DOHH2 (cell line): Measurements from ENCODE around the gene SHQ1.

Experiments used
- H3F3A ChIP-seq: fragments of 200-600 bp; sonication (generic), shearing (Covaris generic); 2 replicates; pipeline ENCODE4 v1.6.0; 2016; ENCODE audit warnings: antibody characterized with exemption, mild to moderate bottlenecking; ENCODE audit not compliant: control insufficient read depth, insufficient read depth
- H3K27ac ChIP-seq: fragments of 200-600 bp; sonication (generic); 2 replicates; pipeline ENCODE4 v1.5.1; 2014; ENCODE audit warnings: low read depth, mild to moderate bottlenecking, low read length, moderate library complexity
- H3K27me3 ChIP-seq: fragments of 200-600 bp; sonication (generic); 2 replicates; pipeline ENCODE4 v1.6.1; 2014; ENCODE audit warnings: mild to moderate bottlenecking, low read length, mixed read lengths; ENCODE audit not compliant: control insufficient read depth
- H3K36me3 ChIP-seq: fragments of 200-600 bp; sonication (generic); 2 replicates; pipeline ENCODE4 v1.6.1; 2014; ENCODE audit warnings: mild to moderate bottlenecking, low read length, moderate library complexity, mixed read lengths; ENCODE audit not compliant: control insufficient read depth
- H3K4me1 ChIP-seq: fragments of 200-600 bp; sonication (generic); 2 replicates; pipeline ENCODE4 v1.6.1; 2014; ENCODE audit warnings: mild to moderate bottlenecking, low read length, mixed read lengths; ENCODE audit not compliant: control insufficient read depth
- H3K4me2 ChIP-seq: fragments of 200-600 bp; sonication (generic); 2 replicates; pipeline ENCODE4 v1.6.0; 2014; ENCODE audit warnings: mild to moderate bottlenecking, low read length, moderate library complexity
- H3K4me3 ChIP-seq: fragments of 200-600 bp; sonication (generic); 2 replicates; pipeline ENCODE4 v1.5.1; 2014; ENCODE audit warnings: mild to moderate bottlenecking, low read length, mixed read lengths
- H3K79me2 ChIP-seq: fragments of 200-600 bp; sonication (generic); 2 replicates; pipeline ENCODE4 v1.6.1; 2014; ENCODE audit warnings: mild to moderate bottlenecking, low read length, mixed read lengths; ENCODE audit not compliant: control insufficient read depth
- H3K9me2 ChIP-seq: fragments of 200-600 bp; sonication (generic); replicated peaks from 2 replicates; pipeline ENCODE4 v1.6.1; 2014; ENCODE audit warnings: mild to moderate bottlenecking, low read length, mixed read lengths; ENCODE audit not compliant: control insufficient read depth
- H3K9me3 ChIP-seq: fragments of 200-600 bp; sonication (generic); 2 replicates; pipeline ENCODE4 v1.6.1; 2014; ENCODE audit warnings: antibody characterized with exemption, low read length, mixed read lengths; ENCODE audit not compliant: control insufficient read depth, insufficient read depth
- H4K20me1 ChIP-seq: fragments of 200-600 bp; sonication (generic); 2 replicates; pipeline ENCODE4 v1.6.0; 2014; ENCODE audit warnings: low read depth, mild to moderate bottlenecking, antibody characterized with exemption, low read length, moderate library complexity; ENCODE audit not compliant: control insufficient read depth, insufficient read depth
- EZH2phosphoT487 ChIP-seq: fragments of 200-600 bp; sonication (generic); IDR thresholded peaks from 2 replicates; pipeline ENCODE4 v1.6.1; 2017; ENCODE audit warnings: borderline replicate concordance, mild to moderate bottlenecking, antibody characterized with exemption, low read length, moderate library complexity, mixed read lengths
- TF ChIP-seq, protein P1 (sequence below): fragments of 200-600 bp; sonication (generic); IDR thresholded peaks from one replicate; pipeline ENCODE4 v1.5.1; 2014; ENCODE audit warnings: antibody characterized with exemption, mild to moderate bottlenecking, low read depth, low read length; ENCODE audit not compliant: poor library complexity, severe bottlenecking

SHQ1 gene

DNA sequence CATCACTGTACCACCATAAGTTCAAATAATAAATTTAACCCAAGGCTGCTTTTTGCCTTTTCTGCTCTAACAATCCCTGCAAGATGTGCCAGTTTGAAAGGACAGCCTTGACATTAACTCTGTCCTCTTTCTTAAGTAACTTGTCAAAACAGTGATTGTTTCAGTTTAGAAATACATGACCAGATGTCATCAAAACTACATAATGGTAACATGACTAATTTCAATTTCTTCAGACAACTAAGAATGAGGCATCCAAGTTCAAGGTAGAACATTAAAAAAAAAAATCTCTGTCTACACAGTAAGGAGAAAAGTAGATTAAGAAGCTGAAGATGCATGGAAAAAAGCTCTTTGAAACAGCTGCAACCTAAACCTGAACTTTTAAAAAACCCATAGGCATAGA is 47.4 kb downstream of the SHQ1 start:
- no peaks in the 10 kb centered on the region for H3K9me2 ChIP-seq
- no peaks in the 10 kb centered on the region for H3K79me2 ChIP-seq
- no peaks in the 10 kb centered on the region for H4K20me1 ChIP-seq
- peaks cover 3% of the 10 kb centered on the region; the same call in 1 of the 2 replicates for H3K36me3 ChIP-seq
- H3K4me2 ChIP-seq: 0 out of 2 replicates have a peak overlapping the region, but pooled peaks have one; percentile 20
- H3K4me1 ChIP-seq: peaks cover 14% of the 10 kb centered on the region
- no peaks in the 10 kb centered on the region for H3K27me3 ChIP-seq
- no peaks in the 10 kb centered on the region for H3K9me3 ChIP-seq
- H3K4me3 ChIP-seq: no peak overlapping the region
- no peak for TF ChIP-seq EZH2phosphoT487
- TF ChIP-seq, protein P1, sequence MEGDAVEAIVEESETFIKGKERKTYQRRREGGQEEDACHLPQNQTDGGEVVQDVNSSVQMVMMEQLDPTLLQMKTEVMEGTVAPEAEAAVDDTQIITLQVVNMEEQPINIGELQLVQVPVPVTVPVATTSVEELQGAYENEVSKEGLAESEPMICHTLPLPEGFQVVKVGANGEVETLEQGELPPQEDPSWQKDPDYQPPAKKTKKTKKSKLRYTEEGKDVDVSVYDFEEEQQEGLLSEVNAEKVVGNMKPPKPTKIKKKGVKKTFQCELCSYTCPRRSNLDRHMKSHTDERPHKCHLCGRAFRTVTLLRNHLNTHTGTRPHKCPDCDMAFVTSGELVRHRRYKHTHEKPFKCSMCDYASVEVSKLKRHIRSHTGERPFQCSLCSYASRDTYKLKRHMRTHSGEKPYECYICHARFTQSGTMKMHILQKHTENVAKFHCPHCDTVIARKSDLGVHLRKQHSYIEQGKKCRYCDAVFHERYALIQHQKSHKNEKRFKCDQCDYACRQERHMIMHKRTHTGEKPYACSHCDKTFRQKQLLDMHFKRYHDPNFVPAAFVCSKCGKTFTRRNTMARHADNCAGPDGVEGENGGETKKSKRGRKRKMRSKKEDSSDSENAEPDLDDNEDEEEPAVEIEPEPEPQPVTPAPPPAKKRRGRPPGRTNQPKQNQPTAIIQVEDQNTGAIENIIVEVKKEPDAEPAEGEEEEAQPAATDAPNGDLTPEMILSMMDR: no peak
- no peak overlapping the region for H3K27ac ChIP-seq
- no peaks in the 10 kb centered on the region for H3F3A ChIP-seq

DNA sequence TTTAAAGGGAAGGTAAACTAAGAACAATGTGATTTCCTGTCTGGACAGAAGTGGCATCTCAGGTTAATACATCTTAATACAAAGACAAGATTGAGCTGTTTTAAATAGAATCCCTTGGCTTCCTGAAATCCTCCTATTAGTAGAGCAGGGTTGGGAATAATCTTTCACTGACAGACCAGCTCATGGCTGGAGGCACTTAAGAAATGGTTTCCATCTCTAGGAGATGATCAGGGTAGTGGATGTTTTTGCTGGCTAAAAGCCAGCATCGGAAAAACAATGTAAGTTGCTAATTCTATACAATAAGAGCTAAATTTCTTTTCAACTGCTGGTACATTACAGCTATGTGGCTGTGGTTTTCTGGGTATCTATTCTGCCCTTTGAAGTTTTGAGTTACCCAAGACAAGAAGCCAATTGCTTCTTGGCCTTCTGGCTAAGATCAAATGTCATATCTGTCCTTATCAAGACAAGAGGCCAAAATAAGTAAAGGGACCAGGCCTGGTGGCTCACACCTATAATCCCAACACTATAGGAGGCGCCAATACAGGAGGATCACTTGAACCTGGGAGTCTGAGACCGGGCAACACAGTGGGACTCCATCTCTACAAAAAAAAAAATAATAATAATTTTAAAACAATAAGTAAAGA is 49.6 kb downstream of the SHQ1 start:
- Histone ChIP-seq H3K9me3 (no peaks in the 10 kb centered on the region), H3K9me2 (no peaks in the 10 kb centered on the region), H4K20me1 (no peaks in the 10 kb centered on the region), H3K4me3 (no peak overlapping the region), H3K27ac (no peak overlapping the region), H3K36me3 (peaks cover 3% of the 10 kb centered on the region; the same call in 1 of the 2 replicates), H3K27me3 (no peaks in the 10 kb centered on the region), H3K4me1 (peaks cover 14% of the 10 kb centered on the region), H3K79me2 (no peaks in the 10 kb centered on the region), H3F3A (no peaks in the 10 kb centered on the region), H3K4me2 (no peak overlapping the region)
- TF ChIP-seq EZH2phosphoT487: no peak

DNA sequence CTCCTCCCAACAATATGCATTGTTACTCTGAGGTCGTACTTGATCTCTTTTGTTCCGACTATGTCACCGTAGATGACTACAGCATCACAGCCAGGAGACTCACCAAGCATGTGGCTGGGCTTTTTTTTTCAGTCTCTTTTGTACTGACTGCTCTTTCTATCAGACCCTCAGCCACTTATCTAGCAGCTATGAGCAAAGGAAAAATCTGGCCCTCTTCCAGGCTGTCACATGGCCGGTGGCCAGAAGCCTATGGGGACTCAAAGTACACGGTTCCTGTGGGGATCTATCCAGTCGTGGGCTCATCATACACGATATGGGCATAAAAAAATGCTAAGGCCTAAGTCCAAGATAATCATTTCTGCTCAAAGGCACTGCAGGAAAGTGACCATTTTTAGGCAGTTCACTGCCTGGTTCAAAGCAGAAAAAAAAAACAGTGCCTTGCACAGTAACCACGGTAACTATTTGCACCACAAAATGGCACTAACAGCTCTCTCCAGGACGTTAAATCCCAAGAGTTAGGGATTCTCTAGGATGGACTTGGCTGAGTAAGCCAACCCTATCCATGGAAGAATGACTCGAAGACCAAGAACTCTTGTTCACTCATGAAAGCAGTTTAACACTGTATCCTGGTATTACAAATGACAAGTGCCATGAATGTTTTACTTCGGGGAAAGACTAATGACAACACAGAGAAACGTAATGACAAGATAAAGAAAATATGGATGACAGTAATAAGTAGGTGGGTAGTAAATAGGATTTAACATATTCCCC is 50.3 kb downstream of the SHQ1 start:
- no peak overlapping the region for H3K4me3 ChIP-seq
- TF ChIP-seq EZH2phosphoT487: no peak
- TF ChIP-seq, protein P1: no peak
- no peaks in the 10 kb centered on the region for H4K20me1 ChIP-seq
- H3K4me2 ChIP-seq: no peak overlapping the region
- no peaks in the 10 kb centered on the region for H3K79me2 ChIP-seq
- no peaks in the 10 kb centered on the region for H3K9me2 ChIP-seq
- no peaks in the 10 kb centered on the region for H3K9me3 ChIP-seq
- H3K4me1 ChIP-seq: peaks cover 14% of the 10 kb centered on the region
- H3F3A ChIP-seq: no peaks in the 10 kb centered on the region
- no peaks in the 10 kb centered on the region for H3K27me3 ChIP-seq
- peaks cover 3% of the 10 kb centered on the region; the same call in 1 of the 2 replicates for H3K36me3 ChIP-seq
- H3K27ac ChIP-seq: no peak overlapping the region

DNA sequence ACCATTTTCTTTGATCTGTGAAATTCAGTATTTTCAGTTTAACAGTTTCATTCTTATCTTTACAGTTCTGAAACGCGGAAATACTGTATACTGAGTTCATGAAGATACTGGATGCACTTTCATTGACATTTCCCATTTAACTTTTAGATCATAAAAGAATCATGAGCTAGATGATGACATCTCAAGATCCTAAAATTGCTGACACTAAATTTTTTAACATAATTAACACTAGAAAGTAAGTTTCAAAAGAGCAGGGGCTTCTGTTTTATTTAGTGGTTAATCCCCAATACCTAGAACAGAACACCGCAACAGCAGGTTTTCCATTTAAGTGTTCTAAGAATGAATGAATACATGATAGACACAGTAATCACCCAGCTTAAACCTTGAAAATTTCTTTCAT is 54.2 kb downstream of the SHQ1 start:
- TF ChIP-seq, protein P1: no peak
- TF ChIP-seq EZH2phosphoT487: no peak
- no peak overlapping the region for H3K27ac ChIP-seq
- no peak overlapping the region for H3K4me3 ChIP-seq
- no peak overlapping the region for H3K4me2 ChIP-seq
- no peaks in the 10 kb centered on the region for H4K20me1 ChIP-seq
- H3K79me2 ChIP-seq: no peaks in the 10 kb centered on the region
- H3K36me3 ChIP-seq: peaks cover 14% of the 10 kb centered on the region
- H3K9me2 ChIP-seq: no peaks in the 10 kb centered on the region
- no peaks in the 10 kb centered on the region for H3F3A ChIP-seq
- no peaks in the 10 kb centered on the region for H3K9me3 ChIP-seq
- H3K4me1 ChIP-seq: no peaks in the 10 kb centered on the region
- H3K27me3 ChIP-seq: no peaks in the 10 kb centered on the region
